Measurements from ENCODE around the gene SRGAP2B. TPM values are rescaled to one million over a fixed set of nuclear protein-coding genes. Genes with fewer than 3 reads are reported as not detected.
A peak's percentile ranks its signal among the peaks of the same experiment; 100 is the strongest.
"Not testable (repeated sequence)": the region's sequence is repeated elsewhere in the genome, so short reads cannot be mapped to it uniquely, and the experiment has no call there.

The SRGAP2B gene
- total RNA-seq, 1 donor from 2014 or later, result 37.9 TPM

- H3K4me3 Mint-ChIP-seq (ENCODE audit: unreplicated experiment); H3K4me1 Mint-ChIP-seq (ENCODE audit: low read depth); H3K27ac Mint-ChIP-seq (ENCODE audit: unreplicated experiment); H3K9me3 Mint-ChIP-seq (ENCODE audit: low read depth); H3K27me3 Mint-ChIP-seq (ENCODE audit: low read depth); H3K36me3 Mint-ChIP-seq (ENCODE audit: low read depth); DNase-seq (ENCODE audit: low spot score): not testable (repeated sequence)
Measured at GRCh38 chr1:145016492-145016862, 78.7 kb downstream of the SRGAP2B start.

DNA sequence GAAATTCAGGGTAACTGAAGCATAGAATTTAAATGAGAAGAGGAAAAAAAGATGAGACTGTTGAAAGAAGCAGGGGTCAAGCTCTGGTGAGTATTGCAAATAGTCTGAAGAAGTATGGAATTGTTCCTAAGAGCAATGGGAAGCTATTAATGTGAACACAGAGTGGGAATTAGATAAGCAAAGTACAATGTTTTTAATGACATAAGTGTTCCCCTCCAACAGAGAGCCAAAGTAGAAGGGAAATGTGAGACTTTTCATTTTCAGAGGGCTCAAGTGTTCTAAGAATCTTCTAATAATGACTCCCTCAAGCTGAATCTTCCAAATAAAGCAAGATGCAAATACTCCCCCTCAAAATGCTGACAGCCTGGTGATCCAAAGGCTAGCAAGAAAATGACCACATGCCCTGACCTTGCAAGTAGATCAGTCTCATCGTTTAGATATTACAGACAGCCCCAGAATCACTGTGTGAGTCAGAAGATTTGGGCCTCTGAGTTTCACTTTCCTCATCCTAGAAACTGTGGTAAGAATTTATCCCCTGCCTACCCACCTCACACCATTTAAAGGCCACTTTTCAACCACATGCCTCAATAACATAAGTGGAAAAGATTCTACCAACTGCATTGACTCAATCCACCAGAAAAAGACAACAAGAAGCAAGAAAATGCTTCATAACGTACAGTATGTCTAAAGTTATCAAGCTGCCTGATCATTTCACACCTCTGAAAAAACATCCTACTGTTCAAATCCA is 79.2 kb downstream of the SRGAP2B start:
- not testable (repeated sequence) for DNase-seq (ENCODE audit: low spot score); H3K4me1 Mint-ChIP-seq (ENCODE audit: low read depth); H3K27me3 Mint-ChIP-seq (ENCODE audit: low read depth); H3K9me3 Mint-ChIP-seq (ENCODE audit: low read depth); H3K4me3 Mint-ChIP-seq (ENCODE audit: unreplicated experiment); H3K36me3 Mint-ChIP-seq (ENCODE audit: low read depth)
- peak overlapping the region; percentile 32 for H3K27ac Mint-ChIP-seq (ENCODE audit: unreplicated experiment)

DNA sequence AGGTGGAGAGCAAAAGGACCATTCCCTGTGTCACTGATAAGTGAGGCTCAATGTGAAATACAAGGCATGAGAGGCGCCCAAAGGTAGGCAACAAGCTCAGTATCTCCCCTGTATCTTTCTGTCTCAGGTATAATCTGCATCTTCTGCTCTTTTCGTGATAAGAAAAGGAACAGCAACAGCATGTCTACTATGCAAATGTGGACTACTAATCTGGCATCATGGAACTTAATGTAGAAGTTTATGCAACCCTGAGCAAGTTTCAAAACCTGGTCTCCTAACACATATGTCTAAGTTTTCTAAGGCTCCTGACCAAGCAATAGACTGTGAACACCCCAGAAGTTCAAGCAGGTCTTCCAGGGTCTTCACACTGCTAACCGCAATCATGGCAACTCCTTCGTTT is 81.8 kb downstream of the SRGAP2B start:
- not testable (repeated sequence) for H3K9me3 Mint-ChIP-seq (ENCODE audit: low read depth); H3K36me3 Mint-ChIP-seq (ENCODE audit: low read depth); H3K27ac Mint-ChIP-seq (ENCODE audit: unreplicated experiment); DNase-seq (ENCODE audit: low spot score); H3K27me3 Mint-ChIP-seq (ENCODE audit: low read depth); H3K4me3 Mint-ChIP-seq (ENCODE audit: unreplicated experiment); H3K4me1 Mint-ChIP-seq (ENCODE audit: low read depth)

DNA sequence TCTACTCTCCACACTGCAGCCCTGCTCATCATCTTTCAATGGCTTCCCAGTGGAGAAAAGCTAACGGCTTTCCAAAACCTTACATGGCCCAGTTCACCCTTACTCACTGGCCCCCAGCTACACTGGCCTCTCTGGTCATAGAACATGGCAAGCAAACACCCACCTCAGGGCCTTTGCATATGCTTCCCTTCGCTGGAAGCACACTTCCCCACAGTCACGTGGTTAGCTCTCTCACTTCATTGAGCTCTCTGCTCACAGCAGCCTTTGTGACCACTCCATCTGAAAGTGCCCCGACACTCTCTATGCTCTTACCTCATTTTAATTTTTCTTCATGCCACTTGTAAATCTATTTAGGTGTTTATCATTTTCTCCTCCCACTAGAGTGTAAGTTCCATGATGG is 83.3 kb downstream of the SRGAP2B start:
- not testable (repeated sequence) for H3K36me3 Mint-ChIP-seq (ENCODE audit: low read depth); H3K27ac Mint-ChIP-seq (ENCODE audit: unreplicated experiment); H3K27me3 Mint-ChIP-seq (ENCODE audit: low read depth); H3K4me1 Mint-ChIP-seq (ENCODE audit: low read depth); H3K4me3 Mint-ChIP-seq (ENCODE audit: unreplicated experiment); H3K9me3 Mint-ChIP-seq (ENCODE audit: low read depth); DNase-seq (ENCODE audit: low spot score)

DNA sequence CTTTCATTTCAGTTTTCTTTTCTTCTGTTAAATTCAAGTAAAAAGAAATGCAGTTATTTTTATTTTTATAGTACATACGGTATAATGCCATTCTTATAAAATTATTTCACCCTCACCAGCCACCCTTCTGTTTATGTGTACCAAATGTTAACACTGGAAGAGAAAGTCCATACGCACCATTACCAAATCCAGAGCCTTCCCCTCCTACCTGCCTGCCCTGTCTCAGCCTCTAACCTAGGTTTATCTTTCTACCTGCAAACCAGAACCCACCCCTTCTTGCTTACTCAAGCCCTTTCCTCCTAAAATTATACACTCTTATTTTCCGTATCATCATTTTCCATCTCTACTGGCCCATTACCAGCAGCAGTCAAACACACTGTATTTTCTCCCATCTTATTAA is 84.5 kb downstream of the SRGAP2B start:
- H3K27me3 Mint-ChIP-seq (ENCODE audit: low read depth); H3K27ac Mint-ChIP-seq (ENCODE audit: unreplicated experiment); DNase-seq (ENCODE audit: low spot score); H3K36me3 Mint-ChIP-seq (ENCODE audit: low read depth); H3K4me1 Mint-ChIP-seq (ENCODE audit: low read depth); H3K9me3 Mint-ChIP-seq (ENCODE audit: low read depth); H3K4me3 Mint-ChIP-seq (ENCODE audit: unreplicated experiment): not testable (repeated sequence)

DNA sequence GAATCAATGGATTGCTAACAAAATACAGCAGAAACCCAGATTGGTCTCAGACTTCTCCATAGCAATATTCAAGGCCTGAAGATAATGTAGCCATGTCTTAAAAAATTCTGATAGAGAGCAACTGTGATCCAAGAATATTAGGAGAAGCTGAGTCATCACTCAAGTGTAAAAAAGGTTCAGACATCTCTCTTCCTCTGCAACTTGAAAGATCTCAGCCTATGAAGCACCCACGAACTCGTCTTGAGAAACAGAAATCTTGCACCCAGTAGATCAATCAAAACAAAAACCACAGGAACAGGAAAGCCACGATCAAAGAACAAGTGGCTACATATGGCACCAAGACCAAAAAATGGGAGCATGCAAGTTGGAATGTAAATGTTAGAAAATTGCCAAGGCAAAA is 85.2 kb downstream of the SRGAP2B start:
- not testable (repeated sequence) for DNase-seq (ENCODE audit: low spot score); H3K27me3 Mint-ChIP-seq (ENCODE audit: low read depth); H3K9me3 Mint-ChIP-seq (ENCODE audit: low read depth); H3K36me3 Mint-ChIP-seq (ENCODE audit: low read depth); H3K4me1 Mint-ChIP-seq (ENCODE audit: low read depth)
- Mint-ChIP-seq H3K4me3 (ENCODE audit: unreplicated experiment) (peak overlapping the region; percentile 41), H3K27ac (ENCODE audit: unreplicated experiment) (peak overlapping the region; percentile 91)

DNA sequence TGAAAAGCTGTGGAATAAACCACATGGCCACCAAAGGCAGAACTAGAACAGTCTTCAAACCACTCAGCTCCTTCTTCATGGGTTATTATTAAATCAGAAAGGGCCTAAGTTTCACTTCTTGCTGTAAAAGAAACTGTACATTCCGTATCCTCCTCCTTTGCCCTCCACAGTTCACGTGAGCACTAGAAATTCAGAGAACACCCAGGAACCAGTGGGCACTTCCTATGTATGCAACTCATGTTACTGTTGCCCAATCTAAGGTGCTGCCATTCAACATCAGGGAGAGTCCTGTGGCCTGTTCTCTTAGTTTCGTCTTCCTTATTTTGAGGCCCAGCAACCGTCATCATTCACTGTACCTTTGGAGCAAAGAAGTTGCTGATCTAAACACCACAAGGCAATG is 86.7 kb downstream of the SRGAP2B start:
- not testable (repeated sequence) for H3K36me3 Mint-ChIP-seq (ENCODE audit: low read depth); H3K27ac Mint-ChIP-seq (ENCODE audit: unreplicated experiment); H3K4me3 Mint-ChIP-seq (ENCODE audit: unreplicated experiment); H3K4me1 Mint-ChIP-seq (ENCODE audit: low read depth); DNase-seq (ENCODE audit: low spot score); H3K9me3 Mint-ChIP-seq (ENCODE audit: low read depth); H3K27me3 Mint-ChIP-seq (ENCODE audit: low read depth)

DNA sequence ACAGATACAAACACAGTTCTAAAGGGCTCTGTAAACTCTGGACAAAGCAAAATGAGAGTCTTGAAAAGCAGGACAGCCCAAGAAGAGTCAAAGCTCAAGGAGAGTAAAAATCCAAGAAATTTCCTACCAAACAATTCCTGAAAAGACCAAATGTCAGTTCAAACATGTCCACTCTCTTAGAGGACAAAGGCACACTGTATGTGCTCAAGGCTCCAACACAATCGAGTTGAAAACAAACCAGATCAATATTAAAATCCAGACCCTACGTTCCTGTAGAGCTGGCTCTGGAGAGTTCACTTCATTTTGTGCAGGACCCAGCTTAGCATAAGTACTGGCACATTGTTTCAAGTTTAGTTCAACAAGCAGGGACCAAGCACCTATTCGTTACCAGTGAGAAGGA is 90.0 kb downstream of the SRGAP2B start:
- not testable (repeated sequence) for H3K36me3 Mint-ChIP-seq (ENCODE audit: low read depth); DNase-seq (ENCODE audit: low spot score); H3K4me1 Mint-ChIP-seq (ENCODE audit: low read depth); H3K27ac Mint-ChIP-seq (ENCODE audit: unreplicated experiment); H3K9me3 Mint-ChIP-seq (ENCODE audit: low read depth); H3K27me3 Mint-ChIP-seq (ENCODE audit: low read depth); H3K4me3 Mint-ChIP-seq (ENCODE audit: unreplicated experiment)

DNA sequence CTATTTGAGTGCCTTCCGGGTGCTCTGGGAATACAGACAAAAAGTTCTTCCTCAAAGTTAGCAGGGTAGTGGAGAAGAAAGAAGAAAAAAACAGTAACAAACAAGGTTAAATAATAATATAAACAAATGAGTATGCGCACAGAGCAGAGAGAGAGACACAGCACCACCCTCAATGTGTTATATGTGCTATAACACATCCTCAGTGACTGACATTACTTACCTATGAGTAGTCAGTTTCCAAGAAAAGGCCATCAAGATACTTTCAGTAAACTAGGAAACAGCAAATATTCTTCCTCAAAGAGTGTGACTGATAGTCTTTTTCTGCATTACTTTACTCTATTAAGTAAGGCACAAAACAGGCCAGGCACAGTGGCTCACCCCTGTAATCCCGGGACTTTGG is 93.7 kb downstream of the SRGAP2B start:
- not testable (repeated sequence) for DNase-seq (ENCODE audit: low spot score); H3K36me3 Mint-ChIP-seq (ENCODE audit: low read depth); H3K4me3 Mint-ChIP-seq (ENCODE audit: unreplicated experiment); H3K27ac Mint-ChIP-seq (ENCODE audit: unreplicated experiment); H3K9me3 Mint-ChIP-seq (ENCODE audit: low read depth); H3K4me1 Mint-ChIP-seq (ENCODE audit: low read depth); H3K27me3 Mint-ChIP-seq (ENCODE audit: low read depth)

GRCh38 chr1:145000743-145001326 is 94.3 kb downstream of the SRGAP2B start:
- not testable (repeated sequence) for H3K4me1 Mint-ChIP-seq (ENCODE audit: low read depth); H3K9me3 Mint-ChIP-seq (ENCODE audit: low read depth); H3K36me3 Mint-ChIP-seq (ENCODE audit: low read depth); H3K27ac Mint-ChIP-seq (ENCODE audit: unreplicated experiment); H3K4me3 Mint-ChIP-seq (ENCODE audit: unreplicated experiment); DNase-seq (ENCODE audit: low spot score); H3K27me3 Mint-ChIP-seq (ENCODE audit: low read depth)

- not testable (repeated sequence) for H3K36me3 Mint-ChIP-seq (ENCODE audit: low read depth)
Measured at GRCh38 chr1:145000074-145000742, 94.9 kb downstream of the SRGAP2B start.

DNA sequence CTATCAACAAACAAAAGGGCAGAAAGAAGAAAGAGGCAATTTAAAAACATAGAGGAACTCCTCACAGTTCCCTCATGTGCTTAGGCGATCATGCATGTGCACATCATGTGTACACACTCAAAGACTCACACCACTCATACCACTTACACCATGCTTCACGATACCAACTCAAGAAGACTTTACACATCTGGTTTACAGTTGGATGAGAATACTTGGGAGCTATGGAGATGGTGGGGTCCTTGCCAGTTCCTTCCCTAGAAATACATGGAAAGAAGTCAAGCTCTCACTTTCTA is 96.2 kb downstream of the SRGAP2B start:
- H3K9me3 Mint-ChIP-seq (ENCODE audit: low read depth); H3K36me3 Mint-ChIP-seq (ENCODE audit: low read depth); H3K4me3 Mint-ChIP-seq (ENCODE audit: unreplicated experiment); H3K27me3 Mint-ChIP-seq (ENCODE audit: low read depth); H3K4me1 Mint-ChIP-seq (ENCODE audit: low read depth); DNase-seq (ENCODE audit: low spot score); H3K27ac Mint-ChIP-seq (ENCODE audit: unreplicated experiment): not testable (repeated sequence)

More at GRCh38 chr1:145000074-145000742, 94.9 kb downstream of the SRGAP2B start:
- not testable (repeated sequence) for H3K4me3 Mint-ChIP-seq (ENCODE audit: unreplicated experiment); H3K9me3 Mint-ChIP-seq (ENCODE audit: low read depth); H3K4me1 Mint-ChIP-seq (ENCODE audit: low read depth); H3K27ac Mint-ChIP-seq (ENCODE audit: unreplicated experiment); DNase-seq (ENCODE audit: low spot score); H3K27me3 Mint-ChIP-seq (ENCODE audit: low read depth)

Measured in chondrocyte (in vitro differentiated cells).